Tracheal epithelial cell (primary cell): ENCODE measurements around the gene ZCCHC2. TPM values are rescaled to one million over a fixed set of nuclear protein-coding genes. Genes with fewer than 3 reads are reported as not detected.

Experiments
- total RNA-seq: library from RNA; depleted of rRNA; stranded (reverse); fragments of >200 nt; gene quantifications from 2 replicates; pipeline ENCODE4 v1.2.1, GENCODE V29; 2014

ZCCHC2 gene
- 10.6 and 13.4 TPM in 2 replicates for total RNA-seq

DNA sequence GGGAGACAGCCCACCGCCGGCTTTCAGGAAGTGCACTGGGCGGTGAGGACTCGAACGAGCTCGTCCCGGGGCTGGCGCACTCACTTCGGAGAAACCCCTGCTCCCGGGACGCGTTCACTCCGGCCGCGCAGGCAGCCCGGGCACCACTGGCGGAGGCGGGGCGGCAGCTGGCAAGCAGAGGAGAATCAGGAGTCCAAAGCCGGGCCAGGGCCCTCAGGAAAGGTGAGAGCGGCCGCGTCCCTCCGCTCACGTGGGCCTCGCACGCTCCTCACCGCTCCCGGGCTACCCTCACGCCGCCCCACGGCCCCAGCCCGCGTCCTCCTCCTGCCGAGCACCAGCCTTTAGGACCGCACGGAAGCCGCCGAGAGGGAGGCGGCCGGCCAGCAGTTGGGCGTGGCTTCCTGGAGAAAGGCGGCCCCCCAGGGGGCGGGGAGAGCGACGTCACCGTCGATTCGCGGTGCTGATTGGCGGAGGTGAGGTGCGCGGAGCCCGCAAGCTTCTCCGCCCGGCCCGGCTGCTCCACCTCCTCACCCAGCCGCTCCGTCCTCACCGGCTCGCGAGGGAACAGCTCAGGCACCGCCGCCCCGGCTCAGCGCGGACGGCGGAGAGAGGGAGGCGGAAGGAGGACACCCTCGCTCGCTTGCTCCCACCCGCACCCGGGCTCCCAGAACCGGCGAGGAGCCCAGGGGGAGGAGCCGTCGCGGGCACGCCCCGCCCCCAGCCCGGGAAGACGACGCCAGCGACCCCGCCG, at the start of gene ZCCHC2:
Gene ZCCHC2 (plus strand): TSS at position 522 of the 751 bp plus-strand sequence. CDS start 400 bp downstream, outside the sequence.

Other genes with a start within 250 kb of the ZCCHC2 start
- gene TNFRSF11A, start 197.7 kb upstream of the ZCCHC2 start, total RNA-seq: 0.21 and 0.72 TPM in 2 replicates
- gene PHLPP1, start 192.5 kb downstream of the ZCCHC2 start, total RNA-seq: 4.8 and 6.8 TPM in 2 replicates